ENCODE data around the gene DGKI.
"Not testable (repeated sequence)": the region's sequence is repeated elsewhere in the genome, so short reads cannot be mapped to it uniquely, and the experiment has no call there.

Gene DGKI

GRCh38 chr7:137836113-137836509 is 10.7 kb downstream of the DGKI start:
- H3K4me3 ChIP-seq (ENCODE audit: low read length), result no peak overlapping the region
- DNase-seq (ENCODE audit: low read depth), result no peak
- TF ChIP-seq CTCF (conservative IDR thresholded peaks at IDR 0.05; ENCODE audit: low read length), result no peak

GRCh38 chr7:137835486-137836112 is 11.2 kb downstream of the DGKI start:
- DNase-seq (ENCODE audit: low read depth), result no peak
- no peak for TF ChIP-seq CTCF (conservative IDR thresholded peaks at IDR 0.05; ENCODE audit: low read length)
- no peak overlapping the region for H3K4me3 ChIP-seq (ENCODE audit: low read length)

- TF ChIP-seq CTCF (conservative IDR thresholded peaks at IDR 0.05; ENCODE audit: low read length), result no peak
- no peak overlapping the region for H3K4me3 ChIP-seq (ENCODE audit: low read length)
- no peak for DNase-seq (ENCODE audit: low read depth)
Observed at GRCh38 chr7:137834552-137834951, 12.2 kb downstream of the DGKI start.

GRCh38 chr7:137832990-137833389 is 13.8 kb downstream of the DGKI start:
- not testable (repeated sequence) for DNase-seq (ENCODE audit: low read depth); H3K4me3 ChIP-seq (ENCODE audit: low read length)

GRCh38 chr7:137832382-137832781 is 14.4 kb downstream of the DGKI start:
- no peak for DNase-seq (ENCODE audit: low read depth)

GRCh38 chr7:137831555-137831954 is 15.2 kb downstream of the DGKI start:
- DNase-seq (ENCODE audit: low read depth); H3K4me3 ChIP-seq (ENCODE audit: low read length): not testable (repeated sequence)

More at GRCh38 chr7:137832382-137832781, 14.4 kb downstream of the DGKI start:
- no peak for TF ChIP-seq CTCF (conservative IDR thresholded peaks at IDR 0.05; ENCODE audit: low read length)
- H3K4me3 ChIP-seq (ENCODE audit: low read length), result no peak overlapping the region

GRCh38 chr7:137829337-137829992 is 17.3 kb downstream of the DGKI start:
- H3K4me3 ChIP-seq (ENCODE audit: low read length), result no peak overlapping the region
- TF ChIP-seq CTCF (conservative IDR thresholded peaks at IDR 0.05; ENCODE audit: low read length), result no peak
- DNase-seq (ENCODE audit: low read depth), result no peak

GRCh38 chr7:137828456-137828855 is 18.3 kb downstream of the DGKI start:
- DNase-seq (ENCODE audit: low read depth), result no peak
- no peak overlapping the region for H3K4me3 ChIP-seq (ENCODE audit: low read length)
- no peak for TF ChIP-seq CTCF (conservative IDR thresholded peaks at IDR 0.05; ENCODE audit: low read length)
